Measurements from ENCODE around the gene CCDC81.

Gene CCDC81

DNA sequence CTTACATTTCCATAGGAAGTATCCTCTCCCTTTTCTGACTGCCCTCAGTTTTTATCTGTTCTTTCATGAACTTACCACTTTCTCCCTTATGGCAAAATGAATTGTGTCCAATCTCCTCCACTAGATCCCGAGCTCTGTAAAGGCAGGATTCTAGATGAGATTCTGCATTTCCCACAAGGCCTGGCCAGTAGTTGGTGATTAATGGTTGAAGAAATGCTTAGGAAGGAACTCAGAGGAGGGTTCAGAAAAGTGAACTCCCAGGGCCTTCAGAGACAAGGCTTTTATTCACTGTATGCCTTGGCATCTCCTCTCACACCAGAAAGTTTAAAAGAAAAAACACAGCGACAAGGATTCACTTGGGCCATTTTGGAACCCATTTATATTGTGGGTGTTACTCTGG lies 66.2 kb downstream of the CCDC81 start:
- no peak for DNase-seq (ENCODE audit: low read depth in 2 of 2)

DNA sequence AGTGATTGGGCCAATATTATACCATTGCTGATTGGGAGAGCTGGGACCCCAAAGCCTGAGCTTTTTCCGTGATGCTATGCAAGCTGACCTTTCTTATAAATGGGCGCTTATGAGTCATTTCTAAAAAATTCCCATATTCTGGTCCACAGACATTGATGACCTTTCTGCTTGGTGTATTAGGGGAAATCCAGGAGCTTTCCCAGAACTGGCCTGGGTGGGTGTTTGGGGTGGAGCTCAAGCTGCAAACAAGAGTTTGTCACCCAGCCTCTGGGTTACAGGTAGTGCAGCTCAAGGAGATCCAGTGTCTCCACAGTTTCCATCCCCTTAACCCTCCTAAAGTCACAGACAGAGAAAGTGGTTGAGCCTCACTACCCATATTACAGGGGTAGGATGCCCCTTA lies 67.7 kb downstream of the CCDC81 start:
- DNase-seq (ENCODE audit: low read depth in 2 of 2): no peak

DNA sequence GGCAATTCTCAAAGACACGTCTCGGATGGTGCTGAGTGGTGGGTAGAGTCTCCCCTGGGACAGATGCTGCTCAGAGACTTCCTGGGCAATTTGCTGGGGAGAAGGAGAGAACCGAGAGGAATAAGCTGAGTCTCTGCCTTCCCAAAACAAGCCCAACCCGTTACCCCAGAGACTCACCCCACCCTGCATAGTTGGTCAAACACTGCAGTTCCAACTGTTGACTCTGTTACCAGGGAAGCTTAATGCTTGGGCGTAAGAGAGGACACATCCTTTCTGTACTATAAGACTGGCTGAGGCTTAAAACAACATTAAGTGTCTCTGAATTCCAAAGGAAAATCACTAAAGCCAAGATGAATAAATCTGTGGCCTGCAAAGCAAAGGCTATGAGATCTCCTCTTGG lies 68.1 kb downstream of the CCDC81 start:
- no peak for DNase-seq (ENCODE audit: low read depth in 2 of 2)

DNA sequence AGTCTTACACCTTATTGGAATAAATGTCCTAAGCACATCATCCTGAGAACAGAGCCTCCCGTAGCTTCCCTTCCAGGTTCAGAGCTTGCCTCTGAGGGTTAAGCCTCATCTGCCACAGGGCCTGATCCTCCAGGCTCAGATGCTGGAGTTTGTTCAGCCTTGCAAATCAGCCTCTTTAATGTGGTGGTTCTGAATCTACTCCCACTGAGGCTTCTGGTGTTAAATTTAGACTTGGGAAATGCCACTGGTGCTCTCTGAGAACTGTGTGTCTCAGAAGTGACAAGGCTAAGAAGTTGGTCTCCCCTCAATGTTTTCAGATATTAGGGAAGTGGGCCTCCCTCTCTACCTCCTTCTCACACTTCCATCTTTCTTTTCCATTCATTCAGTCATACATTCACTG lies 68.7 kb downstream of the CCDC81 start:
- DNase-seq (ENCODE audit: low read depth in 2 of 2): no peak

DNA sequence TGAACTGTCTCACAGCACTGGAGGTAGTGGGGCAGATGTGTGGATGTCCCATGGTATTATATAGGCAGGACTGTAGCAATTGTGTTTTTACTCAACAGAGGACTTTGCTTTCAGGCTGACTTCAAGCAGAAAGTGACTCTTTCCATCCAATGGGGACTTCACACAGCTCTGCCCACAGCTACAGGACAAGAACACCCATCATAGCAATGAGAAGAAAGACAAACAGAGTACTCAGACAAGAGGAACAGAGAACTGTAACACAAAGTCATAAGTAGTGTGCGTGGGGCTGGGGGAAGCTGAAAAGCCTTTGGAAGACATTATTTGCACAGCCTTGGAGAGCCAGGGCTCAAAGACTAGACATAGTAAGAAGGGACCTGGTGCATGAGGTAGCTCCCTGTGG lies 70.3 kb downstream of the CCDC81 start:
- DNase-seq (ENCODE audit: low read depth in 2 of 2): no peak

DNA sequence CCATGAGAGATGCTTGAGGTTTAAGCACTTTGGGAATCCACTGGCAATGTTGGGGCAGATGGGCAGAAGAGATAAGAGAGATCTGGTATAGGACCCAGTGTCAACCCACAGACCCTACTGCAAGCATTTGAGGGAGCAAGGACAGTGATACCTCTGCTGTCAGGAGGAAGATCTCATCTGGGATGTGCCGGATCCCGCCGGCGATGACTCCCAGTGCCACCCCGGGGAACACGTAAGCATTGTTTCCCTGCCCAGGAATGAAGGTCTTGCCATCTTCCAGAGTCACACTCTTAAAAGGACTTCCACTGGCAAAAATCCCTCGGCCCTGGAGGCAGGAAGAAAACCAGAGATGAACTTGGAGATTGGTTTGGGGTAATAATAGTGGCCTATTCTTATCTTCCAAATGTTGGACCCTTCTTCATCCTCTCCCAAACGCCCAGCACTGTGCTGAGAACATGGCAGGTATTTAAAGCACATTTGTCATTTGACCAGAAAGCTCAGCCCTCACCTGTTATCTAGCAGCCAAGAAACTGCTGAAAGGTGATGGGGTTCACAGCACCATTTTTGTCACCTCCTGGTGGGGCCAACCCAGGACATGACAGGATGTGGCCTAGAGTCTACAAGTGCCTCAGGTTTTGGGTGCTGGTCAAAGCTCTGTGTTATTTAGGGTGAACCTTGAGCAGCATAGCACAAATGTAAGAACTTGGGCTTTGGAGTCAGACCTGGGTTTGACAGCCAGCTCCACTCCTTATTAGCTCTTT lies 71.7 kb downstream of the CCDC81 start:
- no peak for DNase-seq (ENCODE audit: low read depth in 2 of 2)

DNA sequence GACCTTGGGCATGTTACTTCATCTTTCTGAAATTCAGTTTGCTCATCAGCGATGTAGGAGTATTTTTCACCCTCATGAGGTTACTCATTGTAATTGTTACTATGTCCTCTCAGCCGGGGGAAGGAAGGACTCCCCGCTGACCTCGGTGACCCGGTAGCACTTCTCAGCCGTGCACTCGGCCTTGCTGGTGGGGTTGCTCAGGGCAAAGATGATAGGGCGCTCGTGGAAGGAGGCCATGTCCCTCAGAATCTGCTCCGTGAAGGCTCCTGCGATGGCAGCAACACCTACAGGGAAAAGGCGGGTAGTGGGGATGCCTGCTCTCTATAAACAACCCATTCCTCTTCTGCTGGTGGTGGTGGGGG lies 72.2 kb downstream of the CCDC81 start:
- DNase-seq (ENCODE audit: low read depth in 2 of 2): no peak

DNA sequence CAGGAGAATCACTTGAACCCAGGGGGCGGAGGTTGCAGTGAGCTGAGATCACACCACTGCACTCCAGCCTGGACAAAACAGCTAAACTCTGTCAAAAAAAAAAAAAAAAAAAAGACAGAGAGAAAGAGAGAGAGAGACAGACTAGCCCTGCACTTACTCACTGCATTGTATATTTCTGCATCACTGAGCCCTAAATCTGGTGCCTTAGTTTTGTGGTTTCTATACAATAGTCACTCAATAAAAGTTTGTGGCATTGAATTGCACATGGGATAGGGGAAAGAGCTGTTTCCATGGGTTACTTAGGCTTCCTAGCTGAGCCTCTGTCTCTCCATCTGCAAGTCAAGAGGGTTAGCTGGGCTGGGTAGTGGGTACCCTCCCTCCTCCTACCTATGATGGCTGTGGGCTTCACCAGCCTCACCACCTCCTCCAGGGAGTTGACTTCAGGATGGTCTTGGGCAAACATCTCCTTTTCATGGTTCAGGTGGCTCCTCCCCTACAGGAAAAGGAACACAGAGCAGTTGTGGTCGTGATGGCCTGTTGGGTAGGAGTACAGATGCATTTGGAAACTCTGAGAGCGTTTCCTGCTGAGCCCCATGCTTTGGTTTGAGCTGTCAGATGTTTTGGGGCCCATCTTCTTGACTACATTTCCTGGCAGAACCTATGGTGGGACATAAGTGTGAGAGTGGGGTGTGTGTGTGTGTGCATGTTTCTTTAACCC lies 73.2 kb downstream of the CCDC81 start:
- no peak for DNase-seq (ENCODE audit: low read depth in 2 of 2)

DNA sequence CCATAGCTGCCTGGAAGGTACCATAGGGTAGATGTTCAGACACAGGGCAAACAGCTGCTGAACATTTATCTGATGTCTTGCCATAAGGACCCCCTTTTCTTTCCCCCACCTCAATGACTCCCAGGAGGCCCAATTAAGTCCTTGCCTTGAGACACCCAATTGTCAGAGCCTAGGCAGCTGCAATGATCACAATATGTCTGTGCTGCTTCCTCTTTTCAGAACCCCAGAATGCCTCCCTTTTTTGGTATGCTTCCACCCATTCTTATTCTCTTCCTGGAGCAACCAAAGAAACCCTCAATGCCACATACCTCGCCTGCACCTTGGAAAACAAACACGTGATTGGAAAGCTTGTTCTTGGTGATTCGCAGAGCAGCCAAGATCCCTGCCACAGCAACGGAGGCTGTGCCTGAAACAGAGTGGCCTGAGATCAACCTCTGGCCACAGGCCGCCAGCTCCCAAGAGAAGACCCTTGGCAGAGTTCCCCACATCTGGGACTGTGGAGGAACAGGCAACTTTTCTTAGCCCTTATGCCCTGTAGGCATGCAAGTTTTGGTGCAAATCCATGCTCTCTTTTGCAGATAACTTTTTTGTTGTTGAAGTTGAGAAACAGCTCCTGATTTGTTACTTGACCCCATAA lies 75.4 kb downstream of the CCDC81 start:
- DNase-seq (ENCODE audit: low read depth in 2 of 2): no peak

DNA sequence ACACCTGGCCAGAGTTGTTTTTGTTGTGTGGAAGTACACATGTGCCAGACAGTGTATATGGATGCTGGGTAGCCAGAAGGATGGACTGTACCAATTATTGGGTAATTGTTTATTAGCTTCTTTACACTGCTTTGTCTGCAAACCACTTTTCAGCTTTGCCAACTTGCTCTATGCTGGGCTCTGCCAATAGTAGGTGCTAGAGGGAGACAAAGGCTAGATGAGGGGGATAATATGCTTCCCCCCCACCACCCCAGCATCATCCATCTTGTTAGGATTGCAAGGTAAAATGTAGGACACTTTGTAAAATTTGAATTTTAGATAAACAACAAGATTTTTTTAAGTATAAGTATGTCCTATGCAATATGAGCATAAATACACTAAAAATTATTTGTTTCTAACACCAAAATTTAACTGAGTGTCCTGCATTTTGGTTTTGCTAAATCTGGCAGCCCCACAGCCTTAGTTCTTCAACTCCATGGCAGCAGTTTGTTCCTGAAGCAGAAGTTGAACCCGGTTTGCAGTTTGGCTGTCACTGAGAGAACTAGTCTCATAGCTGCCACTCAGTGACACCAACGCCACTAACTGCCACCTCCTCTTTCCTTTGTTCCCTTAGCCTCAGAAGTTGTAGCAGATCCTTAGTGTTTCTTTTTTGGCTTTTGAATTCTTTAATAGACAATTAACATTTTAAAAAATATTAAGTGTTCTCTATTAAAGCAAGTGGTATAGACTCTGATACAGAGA lies 78.8 kb downstream of the CCDC81 start:
- no peak for DNase-seq (ENCODE audit: low read depth in 2 of 2)

DNA sequence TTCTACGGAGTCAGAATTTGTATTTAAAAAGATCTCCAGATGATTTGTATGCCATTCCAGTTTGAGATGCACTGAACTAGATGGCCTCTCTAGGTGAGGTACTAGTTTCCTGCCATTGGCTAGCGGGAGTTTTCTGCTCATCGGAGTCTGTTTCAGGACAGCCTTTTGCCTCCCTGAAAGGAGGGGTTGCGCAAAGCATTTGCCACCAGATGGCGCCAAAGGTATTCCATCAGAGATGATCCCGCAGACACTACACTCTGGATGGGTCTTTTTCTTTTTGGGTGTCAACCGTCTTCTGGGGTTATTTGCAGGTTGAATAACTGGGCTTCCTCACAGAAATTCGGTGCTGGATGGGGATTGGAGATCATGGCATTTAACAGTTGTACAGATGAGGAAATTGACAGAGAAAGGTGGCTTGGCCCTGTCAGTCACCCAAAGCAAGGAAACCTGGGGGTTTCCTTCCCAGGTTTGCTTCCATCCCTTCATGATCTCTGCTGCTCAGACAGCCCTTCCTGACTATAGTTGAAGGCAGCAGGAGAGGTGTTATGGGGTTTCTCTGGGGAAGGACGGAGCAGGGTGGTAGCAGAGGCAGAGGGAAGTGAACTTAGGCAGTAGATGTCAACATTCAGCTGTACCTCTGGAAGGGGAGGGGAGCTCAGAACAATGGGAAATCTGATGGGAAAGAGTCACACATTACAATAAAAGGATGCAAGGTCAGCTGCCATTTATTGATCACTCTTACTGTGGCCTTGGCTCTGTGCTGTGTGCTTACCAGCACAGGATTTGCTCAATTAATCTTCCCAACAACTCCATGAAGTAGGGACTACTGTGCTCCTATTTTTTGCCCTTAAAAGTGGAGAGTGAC lies 81.6 kb downstream of the CCDC81 start:
- DNase-seq (ENCODE audit: low read depth in 2 of 2): peak; percentile 9 to 51

DNA sequence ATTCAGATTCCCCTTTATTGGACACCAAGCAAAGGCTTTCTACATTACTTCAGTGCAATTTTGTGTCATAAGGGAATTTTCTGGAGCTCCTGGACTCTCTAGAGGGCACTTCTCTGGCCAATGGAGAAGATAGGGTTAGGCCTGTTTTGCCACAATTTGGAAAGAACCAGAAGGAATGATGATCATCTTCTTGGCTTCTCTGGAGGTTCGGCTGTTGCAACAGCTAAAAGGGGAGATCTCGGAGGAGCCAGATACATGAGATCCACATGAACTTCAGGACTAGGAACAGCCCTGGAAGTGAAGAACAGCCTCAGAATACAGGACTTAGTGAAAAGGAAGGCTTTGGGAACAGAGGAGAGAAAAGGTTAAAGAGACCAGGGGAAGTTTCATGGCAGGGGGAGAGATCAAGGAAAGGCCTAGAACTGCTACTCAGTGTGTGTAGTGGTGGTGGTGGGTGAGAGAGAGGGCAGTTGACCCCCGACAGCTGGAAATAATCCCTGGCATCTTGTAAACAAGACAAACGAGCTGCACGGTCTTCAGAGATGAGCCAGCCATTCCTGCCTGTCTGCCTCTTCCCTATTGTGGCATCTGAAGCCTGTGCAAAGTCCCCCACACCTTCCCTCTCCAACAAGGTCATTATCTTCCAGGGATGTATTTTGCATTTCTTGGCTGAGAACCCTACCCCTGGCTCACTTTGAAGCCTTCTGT lies 83.8 kb downstream of the CCDC81 start:
- no peak for DNase-seq (ENCODE audit: low read depth in 2 of 2)

DNA sequence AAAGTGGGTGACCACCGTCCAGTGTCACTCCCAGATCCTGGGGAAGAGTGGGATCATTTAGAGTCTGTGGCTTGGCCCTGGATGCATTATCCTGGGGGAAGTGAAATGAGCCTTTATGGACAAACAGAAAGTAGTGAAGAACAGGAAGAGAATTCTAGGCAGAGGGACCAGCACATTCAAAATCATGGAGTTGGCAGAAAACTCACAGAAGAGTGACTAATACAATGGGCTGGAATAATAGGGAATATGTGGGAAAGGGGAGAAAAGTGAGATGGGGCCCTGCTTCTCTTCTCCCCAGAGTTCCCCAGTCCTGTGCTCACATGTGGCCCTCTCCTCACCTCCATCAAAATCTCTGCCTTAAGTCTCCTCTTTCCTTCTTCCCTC lies 84.3 kb downstream of the CCDC81 start:
- no peak for DNase-seq (ENCODE audit: low read depth in 2 of 2)

DNA sequence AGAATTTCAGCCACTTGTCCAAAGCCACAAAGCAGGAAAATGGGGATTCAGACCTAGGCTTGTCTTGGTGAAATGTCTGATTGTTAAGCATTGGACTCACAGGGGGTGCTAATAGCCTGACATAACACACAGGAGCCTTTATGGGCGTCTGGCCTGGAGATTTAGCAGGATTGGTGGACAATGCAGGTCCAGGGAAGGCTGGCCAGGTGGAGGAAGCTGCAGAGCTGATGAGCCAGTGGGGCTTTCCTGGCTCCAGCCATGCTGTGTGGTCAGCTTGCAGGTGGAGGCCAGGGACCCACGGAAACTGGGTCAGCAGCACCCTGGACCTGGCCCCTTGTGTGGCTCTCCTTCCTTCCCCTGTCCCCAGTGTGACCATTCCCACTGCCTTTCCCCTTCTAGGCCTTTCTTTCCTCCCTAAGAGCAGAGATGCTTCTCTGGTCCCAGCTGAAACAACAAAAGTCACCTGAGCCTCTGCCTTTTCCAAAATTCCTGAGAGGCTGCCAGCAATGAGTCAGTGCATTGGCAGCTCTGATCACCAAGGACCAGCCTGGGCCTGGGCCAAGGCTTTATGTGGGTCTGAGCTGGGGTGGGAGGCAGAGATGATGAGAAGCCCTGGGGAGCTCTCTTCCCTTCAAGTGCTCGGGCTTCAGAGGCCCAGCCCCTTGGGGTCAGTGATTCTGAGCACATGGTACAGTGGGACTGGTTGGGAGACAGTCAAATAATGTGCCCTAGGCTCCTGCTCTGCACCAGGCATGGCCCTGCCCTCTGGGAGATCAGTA lies 85.2 kb downstream of the CCDC81 start:
- no peak for DNase-seq (ENCODE audit: low read depth in 2 of 2)

DNA sequence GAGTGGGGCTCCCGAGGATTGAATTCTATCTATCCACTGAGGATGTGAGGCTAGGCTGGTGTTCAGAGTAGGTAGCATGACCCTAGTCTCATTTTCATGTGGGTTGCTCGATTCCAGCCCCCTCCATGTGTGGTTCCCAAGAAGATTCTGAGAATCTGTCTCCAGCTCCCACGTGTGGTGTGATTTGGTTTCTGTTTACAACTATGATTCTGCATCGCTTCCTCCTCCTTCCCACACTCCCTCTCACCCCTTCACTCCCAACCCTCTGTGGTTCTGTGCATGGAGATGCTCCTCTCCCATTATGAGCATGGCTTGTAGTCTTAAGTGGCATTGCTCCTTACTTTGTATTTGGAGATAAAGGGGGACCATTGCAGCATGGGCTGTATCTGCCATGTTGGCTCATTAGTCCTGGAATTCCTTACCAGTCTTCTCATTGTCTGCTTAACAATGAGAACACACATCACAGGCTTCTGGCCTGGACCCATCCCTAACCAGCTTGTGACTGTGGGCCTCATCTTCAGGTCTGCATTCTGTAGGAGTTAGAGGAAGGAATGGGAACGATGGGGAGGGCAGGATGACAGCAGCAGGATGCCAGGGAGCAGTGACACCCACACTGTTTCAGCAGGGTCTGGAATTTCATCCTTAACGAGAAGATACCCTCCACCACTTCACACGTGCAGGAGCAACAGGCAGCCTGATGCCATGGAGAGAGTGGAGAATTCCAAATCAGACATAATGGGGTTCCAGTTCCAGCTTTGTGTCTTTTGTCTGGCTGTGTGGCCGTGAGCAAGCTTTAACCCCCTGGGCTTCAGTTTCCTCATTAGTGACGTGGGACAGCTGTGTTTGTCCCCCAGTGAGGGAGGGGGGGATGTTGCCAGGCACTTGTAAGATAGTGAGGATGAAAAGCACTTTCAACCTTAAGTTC lies 86.0 kb downstream of the CCDC81 start:
- DNase-seq (ENCODE audit: low read depth in 2 of 2): no peak

DNA sequence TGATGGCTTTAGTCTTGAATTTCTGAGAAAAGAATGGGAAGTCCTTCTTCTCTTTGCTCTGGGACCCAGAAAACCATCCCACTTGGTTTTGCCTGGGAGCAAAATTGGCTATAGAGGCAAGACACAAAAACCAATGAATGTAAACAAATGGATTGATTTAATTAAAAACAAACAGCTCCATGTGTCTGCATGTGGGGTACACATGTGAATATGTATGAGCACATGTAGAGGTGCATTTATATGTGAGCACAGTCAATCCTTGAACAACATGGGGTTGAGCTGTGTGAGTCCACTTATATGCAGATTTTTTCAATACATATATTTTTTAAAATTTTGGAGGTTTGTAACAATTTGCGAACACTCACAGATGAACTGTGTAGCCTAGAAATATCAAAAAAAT lies 87.2 kb downstream of the CCDC81 start:
- no peak for DNase-seq (ENCODE audit: low read depth in 2 of 2)

DNA sequence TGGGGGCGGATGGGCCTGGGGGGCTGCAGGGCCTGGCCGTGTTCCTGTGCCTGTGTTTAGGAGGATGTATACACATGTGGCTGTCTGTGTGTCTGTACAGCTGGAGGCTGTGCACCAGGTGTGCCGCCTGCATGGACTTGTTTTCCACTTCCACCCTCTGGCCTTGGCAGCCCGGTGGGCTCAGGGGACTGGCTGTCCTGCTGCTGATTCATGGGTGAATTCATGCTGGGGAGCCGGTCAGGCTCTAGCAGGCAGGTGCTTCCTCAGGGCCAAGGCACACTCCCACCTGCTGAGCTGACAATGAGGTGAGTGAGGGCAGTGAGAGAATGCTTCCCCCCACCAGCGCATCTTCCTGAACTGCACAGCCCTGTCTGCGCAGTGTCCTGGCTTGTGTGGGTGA lies 88.4 kb downstream of the CCDC81 start:
- DNase-seq (ENCODE audit: low read depth in 2 of 2): no peak

DNA sequence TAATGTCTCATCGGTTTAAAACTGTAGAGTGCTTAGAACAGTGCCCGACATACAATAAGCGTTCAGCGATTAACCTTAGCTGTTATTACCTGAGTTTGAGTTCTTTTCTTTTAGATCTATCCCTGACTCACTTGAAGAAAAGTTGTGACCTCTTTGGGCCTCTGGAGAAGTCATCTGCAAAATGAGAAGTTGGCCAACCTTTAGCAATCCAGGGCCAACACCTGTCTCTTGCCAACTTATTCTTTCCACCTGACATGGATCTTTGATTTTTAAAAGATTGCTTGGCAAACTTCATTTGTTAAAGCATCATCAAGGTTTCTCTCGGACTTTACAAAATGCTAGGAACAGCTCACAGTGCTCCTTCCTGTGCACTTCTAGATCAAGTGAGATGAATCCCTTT lies 89.3 kb downstream of the CCDC81 start:
- DNase-seq (ENCODE audit: low read depth in 2 of 2): no peak
